ENCODE data around the gene FNTB. TPM values are rescaled to one million over a fixed set of nuclear protein-coding genes. Genes with fewer than 3 reads are reported as not detected.

FNTB gene
- total RNA-seq, 1 donor from 2014 or later = 16.9 TPM

- Mint-ChIP-seq H3K27me3 (ENCODE audit: unreplicated experiment) (peaks cover 7% of the 10 kb centered on the region), H3K36me3 (ENCODE audit: low read depth, unreplicated experiment) (peaks cover 8% of the 10 kb centered on the region), H3K27ac (ENCODE audit: unreplicated experiment) (peak overlapping the region; percentile 96), H3K4me1 (ENCODE audit: unreplicated experiment) (peaks cover 26% of the 10 kb centered on the region), H3K4me3 (ENCODE audit: unreplicated experiment) (peak overlapping the region; percentile 99), H3K9me3 (ENCODE audit: unreplicated experiment) (no peaks in the 10 kb centered on the region)
- DNase-seq (ENCODE audit: low spot score) = peak; percentile 41
- TF ChIP-seq CTCF (IDR thresholded peaks at IDR 0.05; ENCODE audit: unreplicated experiment) = no peak
Observed at GRCh38 chr14:65101631-65102440, 115.1 kb downstream of the FNTB start.

- Mint-ChIP-seq H3K27ac (ENCODE audit: unreplicated experiment) (peak within 1 kb of the TSS; percentile 96), H3K4me3 (ENCODE audit: unreplicated experiment) (peak within 1 kb of the TSS; percentile 99), H3K27me3 (ENCODE audit: unreplicated experiment) (peaks cover 7% of the 10 kb centered on the region), H3K36me3 (ENCODE audit: low read depth, unreplicated experiment) (peaks cover 8% of the 10 kb centered on the region), H3K4me1 (ENCODE audit: unreplicated experiment) (peaks cover 34% of the 10 kb centered on the region), H3K9me3 (ENCODE audit: unreplicated experiment) (no peaks in the 10 kb centered on the region)
- TF ChIP-seq CTCF (IDR thresholded peaks at IDR 0.05; ENCODE audit: unreplicated experiment) = no peak
- peak; percentile 95 for DNase-seq (ENCODE audit: low spot score)
Observed at GRCh38 chr14:65102441-65103149, 115.9 kb downstream of the FNTB start, which contains the start of gene MAX. TSS of gene MAX (minus strand) at chr14:65102517. CDS start at chr14:65102339, 178 bp downstream.

- DNase-seq (ENCODE audit: low spot score) = no peak
Observed at GRCh38 chr14:65103150-65103760, 116.6 kb downstream of the FNTB start.

GRCh38 chr14:65104791-65105190, 118.1 kb downstream of the FNTB start:
- Mint-ChIP-seq H3K27ac (ENCODE audit: unreplicated experiment) (no peak overlapping the region), H3K4me3 (ENCODE audit: unreplicated experiment) (no peak overlapping the region), H3K9me3 (ENCODE audit: unreplicated experiment) (no peaks in the 10 kb centered on the region), H3K27me3 (ENCODE audit: unreplicated experiment) (peaks cover 14% of the 10 kb centered on the region), H3K4me1 (ENCODE audit: unreplicated experiment) (peaks cover 29% of the 10 kb centered on the region), H3K36me3 (ENCODE audit: low read depth, unreplicated experiment) (peaks cover 12% of the 10 kb centered on the region)
- no peak for TF ChIP-seq CTCF (IDR thresholded peaks at IDR 0.05; ENCODE audit: unreplicated experiment)
- DNase-seq (ENCODE audit: low spot score) = no peak

More at GRCh38 chr14:65103150-65103760, 116.6 kb downstream of the FNTB start:
- Mint-ChIP-seq H3K4me1 (ENCODE audit: unreplicated experiment) (peaks cover 30% of the 10 kb centered on the region), H3K4me3 (ENCODE audit: unreplicated experiment) (peak overlapping the region; percentile 99), H3K27ac (ENCODE audit: unreplicated experiment) (peak overlapping the region; percentile 22), H3K27me3 (ENCODE audit: unreplicated experiment) (peaks cover 7% of the 10 kb centered on the region), H3K9me3 (ENCODE audit: unreplicated experiment) (no peaks in the 10 kb centered on the region), H3K36me3 (ENCODE audit: low read depth, unreplicated experiment) (peaks cover 8% of the 10 kb centered on the region)
- TF ChIP-seq CTCF (IDR thresholded peaks at IDR 0.05; ENCODE audit: unreplicated experiment) = no peak

Measured in endothelial cell (in vitro differentiated cells).